Parathyroid adenoma (tissue), 2 donors: ENCODE measurements around the gene MIER3.

Experiments used
- H2AFZ ChIP-seq: fragments of 300-600 bp; sonication (generic); one replicate; pipeline ENCODE4 v1.7.0; 2017; ENCODE audit warnings: antibody characterized with exemption, mild to moderate bottlenecking
- H3K27ac ChIP-seq: fragments of 300-600 bp; sonication (generic); one replicate; pipeline ENCODE4 v1.7.0; 2017
- H3K27me3 ChIP-seq: fragments of 300-600 bp; sonication (generic); one replicate; pipeline ENCODE4 v1.7.0; 2017; ENCODE audit warnings: low read length; ENCODE audit not compliant: control insufficient read depth, insufficient read depth
- H3K36me3 ChIP-seq: fragments of 300-600 bp; sonication (generic); one replicate; pipeline ENCODE4 v1.7.0; 2017; ENCODE audit warnings: low read length; ENCODE audit not compliant: control insufficient read depth, insufficient read depth
- H3K4me1 ChIP-seq: fragments of 300-600 bp; sonication (generic); one replicate; pipeline ENCODE4 v1.7.0; 2017; ENCODE audit warnings: control low read depth
- H3K4me2 ChIP-seq: fragments of 300-600 bp; sonication (generic); one replicate; pipeline ENCODE4 v1.7.0; 2017; ENCODE audit warnings: low read length
- H3K4me3 ChIP-seq: fragments of 300-600 bp; sonication (generic); one replicate; pipeline ENCODE4 v1.7.0; 2017; ENCODE audit warnings: low read depth, low read length
- H3K79me2 ChIP-seq: fragments of 300-600 bp; sonication (generic); one replicate; pipeline ENCODE4 v1.7.0; 2017; ENCODE audit warnings: control low read depth
- H3K9ac ChIP-seq: fragments of 300-600 bp; sonication (generic); one replicate; pipeline ENCODE4 v1.7.0; 2017; ENCODE audit warnings: mild to moderate bottlenecking
- H3K9me3 ChIP-seq: fragments of 300-600 bp; sonication (generic); one replicate; pipeline ENCODE4 v1.7.0; 2017; ENCODE audit warnings: low read length; ENCODE audit not compliant: control insufficient read depth
- TF ChIP-seq, protein P1 (sequence below): fragments of 300-600 bp; sonication (generic); IDR thresholded peaks from one replicate; pipeline ENCODE4 v1.7.0; 2017; ENCODE audit warnings: antibody characterized with exemption, mild to moderate bottlenecking
- donor health status: primary hyperparathyroidism.

Gene MIER3

DNA sequence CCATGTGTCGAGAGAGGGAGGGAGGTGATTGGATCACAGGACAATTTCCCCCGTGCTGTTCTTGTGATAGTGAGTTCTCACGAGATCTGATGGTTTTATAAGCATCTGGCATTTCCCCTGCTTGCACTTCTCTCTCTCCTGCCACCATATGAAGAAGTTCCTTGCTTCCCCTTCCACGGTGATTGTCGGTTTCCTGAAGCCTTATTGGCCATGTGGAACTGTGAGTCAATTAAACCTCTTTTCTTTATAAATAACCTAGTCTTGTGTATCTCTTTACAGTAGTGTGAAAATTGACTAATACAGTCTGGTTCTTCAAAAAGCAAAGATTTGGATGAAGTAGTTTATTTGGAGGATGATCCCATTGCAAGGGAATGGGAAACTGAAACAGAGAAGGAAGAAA, 11.3 kb upstream of the MIER3 start:
- Histone ChIP-seq H3K27me3 (no peaks in the 10 kb centered on the region), H3K4me3 (no peak overlapping the region), H3K4me2 (no peak overlapping the region), H3K79me2 (no peaks in the 10 kb centered on the region), H3K9ac (no peak overlapping the region), H3K27ac (no peak overlapping the region), H3K36me3 (no peaks in the 10 kb centered on the region), H3K4me1 (no peaks in the 10 kb centered on the region), H2AFZ (no peak overlapping the region), H3K9me3 (no peaks in the 10 kb centered on the region)
- TF ChIP-seq, protein P1, sequence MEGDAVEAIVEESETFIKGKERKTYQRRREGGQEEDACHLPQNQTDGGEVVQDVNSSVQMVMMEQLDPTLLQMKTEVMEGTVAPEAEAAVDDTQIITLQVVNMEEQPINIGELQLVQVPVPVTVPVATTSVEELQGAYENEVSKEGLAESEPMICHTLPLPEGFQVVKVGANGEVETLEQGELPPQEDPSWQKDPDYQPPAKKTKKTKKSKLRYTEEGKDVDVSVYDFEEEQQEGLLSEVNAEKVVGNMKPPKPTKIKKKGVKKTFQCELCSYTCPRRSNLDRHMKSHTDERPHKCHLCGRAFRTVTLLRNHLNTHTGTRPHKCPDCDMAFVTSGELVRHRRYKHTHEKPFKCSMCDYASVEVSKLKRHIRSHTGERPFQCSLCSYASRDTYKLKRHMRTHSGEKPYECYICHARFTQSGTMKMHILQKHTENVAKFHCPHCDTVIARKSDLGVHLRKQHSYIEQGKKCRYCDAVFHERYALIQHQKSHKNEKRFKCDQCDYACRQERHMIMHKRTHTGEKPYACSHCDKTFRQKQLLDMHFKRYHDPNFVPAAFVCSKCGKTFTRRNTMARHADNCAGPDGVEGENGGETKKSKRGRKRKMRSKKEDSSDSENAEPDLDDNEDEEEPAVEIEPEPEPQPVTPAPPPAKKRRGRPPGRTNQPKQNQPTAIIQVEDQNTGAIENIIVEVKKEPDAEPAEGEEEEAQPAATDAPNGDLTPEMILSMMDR, result no peak

DNA sequence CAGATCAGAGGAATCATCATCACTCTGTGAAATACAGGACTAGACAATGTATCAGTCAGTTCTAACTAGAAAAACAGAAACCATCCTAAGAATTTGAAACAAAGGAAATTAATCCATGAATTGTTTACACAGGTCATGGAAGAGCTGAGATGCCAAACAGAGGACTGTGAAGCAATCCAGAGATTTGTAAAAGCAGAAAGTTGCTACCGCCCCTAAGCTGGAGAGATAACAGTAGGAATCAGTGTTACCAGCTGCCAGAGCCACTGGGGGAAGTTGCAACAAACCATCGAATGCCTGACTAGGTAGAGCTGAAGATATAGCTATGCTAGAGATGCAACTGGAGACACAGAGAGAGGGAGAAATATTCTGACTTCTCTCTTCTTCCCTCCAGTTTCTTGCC, 10.4 kb upstream of the MIER3 start:
- no peak overlapping the region for H3K4me3 ChIP-seq
- no peaks in the 10 kb centered on the region for H3K27me3 ChIP-seq
- H3K9me3 ChIP-seq, result no peaks in the 10 kb centered on the region
- H3K9ac ChIP-seq, result no peak overlapping the region
- no peak overlapping the region for H3K27ac ChIP-seq
- TF ChIP-seq, protein P1, result no peak
- H3K36me3 ChIP-seq, result no peaks in the 10 kb centered on the region
- H2AFZ ChIP-seq, result no peak overlapping the region
- H3K4me2 ChIP-seq, result no peak overlapping the region
- H3K4me1 ChIP-seq, result no peaks in the 10 kb centered on the region
- no peaks in the 10 kb centered on the region for H3K79me2 ChIP-seq

DNA sequence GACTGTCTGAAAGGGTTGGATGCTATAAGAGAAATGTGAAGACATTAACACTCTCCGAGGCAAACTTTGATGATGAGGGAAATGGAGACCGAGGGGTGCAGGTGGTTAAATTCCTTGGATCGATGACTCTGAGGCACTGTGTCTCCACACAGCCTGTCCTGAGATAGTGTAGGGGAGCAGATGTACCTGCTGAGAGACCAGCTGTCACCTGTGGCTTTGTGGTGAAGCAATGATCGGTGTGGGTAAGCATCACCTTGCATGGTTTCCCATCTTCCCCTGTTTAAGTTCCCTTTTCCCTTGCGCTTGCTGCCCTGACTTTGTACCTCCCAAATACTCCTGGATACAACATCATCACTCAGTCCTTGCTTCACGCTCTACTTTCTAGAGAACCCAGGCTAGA, 9.8 kb upstream of the MIER3 start:
- H3K27ac ChIP-seq, result no peak overlapping the region
- no peaks in the 10 kb centered on the region for H3K79me2 ChIP-seq
- H3K9me3 ChIP-seq, result no peaks in the 10 kb centered on the region
- H3K4me2 ChIP-seq, result no peak overlapping the region
- H3K36me3 ChIP-seq, result no peaks in the 10 kb centered on the region
- no peak overlapping the region for H2AFZ ChIP-seq
- no peak overlapping the region for H3K9ac ChIP-seq
- no peaks in the 10 kb centered on the region for H3K27me3 ChIP-seq
- no peak overlapping the region for H3K4me3 ChIP-seq
- no peaks in the 10 kb centered on the region for H3K4me1 ChIP-seq
- TF ChIP-seq, protein P1, result no peak

DNA sequence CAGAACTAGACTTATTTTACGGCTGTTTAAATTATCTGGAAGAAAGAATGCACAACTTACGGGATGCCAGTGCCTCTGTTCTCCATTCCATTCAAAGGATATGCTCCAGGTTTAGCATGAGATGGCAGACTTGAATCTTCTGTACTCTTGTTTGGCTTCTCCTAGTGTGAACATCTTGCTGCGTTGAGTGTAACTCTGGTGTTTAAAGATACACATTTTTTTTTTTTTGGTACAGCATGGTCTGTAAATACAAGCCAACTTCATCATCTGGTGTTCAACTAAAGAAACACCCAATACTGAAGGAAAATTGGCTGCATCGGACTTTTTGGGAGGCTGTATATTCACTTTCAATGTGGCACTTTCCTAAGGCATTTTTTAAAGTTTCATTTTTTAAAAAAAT, 7.4 kb upstream of the MIER3 start:
- Histone ChIP-seq H3K27me3 (no peaks in the 10 kb centered on the region), H3K36me3 (no peaks in the 10 kb centered on the region), H3K9ac (no peak overlapping the region), H3K27ac (no peak overlapping the region), H3K4me2 (no peak overlapping the region), H3K4me3 (no peak overlapping the region), H3K9me3 (no peaks in the 10 kb centered on the region), H2AFZ (no peak overlapping the region), H3K4me1 (no peaks in the 10 kb centered on the region), H3K79me2 (no peaks in the 10 kb centered on the region)
- TF ChIP-seq, protein P1, result no peak

DNA sequence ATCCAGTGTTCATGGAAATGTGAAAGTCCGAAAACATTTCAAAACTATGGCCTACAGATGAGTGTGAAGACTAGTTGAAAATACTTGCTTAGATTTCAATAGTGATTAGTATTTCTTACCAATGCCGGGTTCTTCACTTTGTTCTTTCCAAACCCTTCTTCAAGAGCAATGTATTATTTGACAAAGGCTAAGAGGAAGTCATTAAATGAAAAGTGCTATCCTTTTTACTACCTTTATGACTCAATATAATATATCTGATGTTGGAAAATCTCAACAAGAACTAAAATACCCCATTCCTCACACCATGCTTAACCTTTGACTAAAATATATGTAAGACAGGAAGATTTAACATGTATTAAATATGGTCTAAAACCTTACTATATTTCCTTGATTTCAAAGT, 6.7 kb upstream of the MIER3 start:
- H2AFZ ChIP-seq, result no peak overlapping the region

More for the DNA sequence above, 6.7 kb upstream of the MIER3 start:
- H3K36me3 ChIP-seq, result no peaks in the 10 kb centered on the region
- H3K9me3 ChIP-seq, result no peaks in the 10 kb centered on the region
- H3K4me2 ChIP-seq, result no peak overlapping the region
- H3K4me1 ChIP-seq, result no peaks in the 10 kb centered on the region
- no peaks in the 10 kb centered on the region for H3K79me2 ChIP-seq
- no peak overlapping the region for H3K27ac ChIP-seq
- no peaks in the 10 kb centered on the region for H3K27me3 ChIP-seq
- H3K9ac ChIP-seq, result no peak overlapping the region
- no peak overlapping the region for H3K4me3 ChIP-seq
- TF ChIP-seq, protein P1, result no peak
